ENCODE measurements around the gene ACAD10. TPM values are rescaled to one million over a fixed set of nuclear protein-coding genes. Genes with fewer than 3 reads are reported as not detected.

ACAD10 gene
- total and polyA plus RNA-seq, 8 donors: 8.6 to 32.4 (median 16.2) TPM

DNA sequence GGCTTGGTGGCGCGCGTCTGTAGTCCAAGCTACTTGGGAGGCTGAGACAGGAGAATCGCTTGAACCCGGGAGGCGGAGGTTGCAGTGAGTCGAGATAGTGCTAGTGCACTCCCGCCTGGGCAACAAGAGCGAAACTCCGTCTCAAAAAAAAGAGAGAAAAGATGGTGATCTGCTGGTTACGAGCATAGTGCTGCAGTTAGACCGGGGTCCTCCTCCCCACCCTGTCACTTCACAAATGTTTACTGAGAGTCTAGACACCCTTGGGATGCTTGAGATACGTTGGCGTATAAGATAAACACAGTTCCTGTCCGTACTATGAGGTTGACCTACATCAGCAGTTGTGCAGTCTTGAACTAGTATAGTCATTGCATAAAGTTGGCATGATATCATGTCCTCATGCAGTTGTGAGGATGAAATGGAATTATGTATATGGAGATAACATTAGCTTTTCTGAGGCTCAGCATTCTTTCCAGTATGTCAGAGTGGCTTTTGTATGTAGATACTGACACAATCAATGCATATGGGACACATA, 787 bp downstream of the ACAD10 start:
- DNase-seq (no peak), FAIRE-seq (no peak), ATAC-seq (no peak)
- WGBS, 2 donors: 4 to 6% methylated on average over 15 of the region's 15 CpGs
- intact Hi-C loops (cut with DNase I): no loop called here
- H3K4me3 ChIP-seq: peak overlapping the region; percentile 89 to 98 (median 90)
- H3K27ac ChIP-seq: peak overlapping the region in 3 of 4 donors; percentile 58 to 79 (median 68)
- TF ChIP-seq, protein P1, sequence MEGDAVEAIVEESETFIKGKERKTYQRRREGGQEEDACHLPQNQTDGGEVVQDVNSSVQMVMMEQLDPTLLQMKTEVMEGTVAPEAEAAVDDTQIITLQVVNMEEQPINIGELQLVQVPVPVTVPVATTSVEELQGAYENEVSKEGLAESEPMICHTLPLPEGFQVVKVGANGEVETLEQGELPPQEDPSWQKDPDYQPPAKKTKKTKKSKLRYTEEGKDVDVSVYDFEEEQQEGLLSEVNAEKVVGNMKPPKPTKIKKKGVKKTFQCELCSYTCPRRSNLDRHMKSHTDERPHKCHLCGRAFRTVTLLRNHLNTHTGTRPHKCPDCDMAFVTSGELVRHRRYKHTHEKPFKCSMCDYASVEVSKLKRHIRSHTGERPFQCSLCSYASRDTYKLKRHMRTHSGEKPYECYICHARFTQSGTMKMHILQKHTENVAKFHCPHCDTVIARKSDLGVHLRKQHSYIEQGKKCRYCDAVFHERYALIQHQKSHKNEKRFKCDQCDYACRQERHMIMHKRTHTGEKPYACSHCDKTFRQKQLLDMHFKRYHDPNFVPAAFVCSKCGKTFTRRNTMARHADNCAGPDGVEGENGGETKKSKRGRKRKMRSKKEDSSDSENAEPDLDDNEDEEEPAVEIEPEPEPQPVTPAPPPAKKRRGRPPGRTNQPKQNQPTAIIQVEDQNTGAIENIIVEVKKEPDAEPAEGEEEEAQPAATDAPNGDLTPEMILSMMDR (IDR thresholded peaks at IDR 0.05): no peak
- H3K9me3 ChIP-seq: no peaks in the 10 kb centered on the region
- H3K4me1 ChIP-seq: peaks cover 9 to 17% (median 11%) of the 10 kb centered on the region in 3 donors
- peaks cover 0 to 10% (median 0%) of the 10 kb centered on the region in 3 donors for H3K36me3 ChIP-seq
- no peaks in the 10 kb centered on the region for H3K27me3 ChIP-seq

DNA sequence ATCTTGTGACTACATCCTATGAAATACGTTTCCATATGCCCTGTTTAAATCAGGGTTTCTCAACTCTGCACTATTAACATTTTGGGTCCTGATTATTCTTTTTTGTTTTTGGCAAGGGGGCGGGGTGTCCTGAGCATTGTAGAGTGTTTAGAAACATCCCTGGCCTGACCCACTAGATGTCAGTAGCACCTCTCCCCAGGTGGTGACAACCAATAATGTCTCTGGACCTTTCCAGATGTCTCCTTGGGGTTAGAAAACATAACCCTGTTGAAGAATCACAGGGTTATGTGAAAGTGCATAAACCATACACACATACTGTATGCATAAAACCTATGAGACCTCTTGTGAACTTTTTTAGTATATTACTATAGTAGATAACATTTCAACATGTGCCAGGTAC, 1.4 kb downstream of the ACAD10 start:
- TF ChIP-seq, protein P1 (IDR thresholded peaks at IDR 0.05): no peak
- no peaks in the 10 kb centered on the region for H3K9me3 ChIP-seq
- 24 to 33% methylated on average over 2 of the region's 2 CpGs for WGBS, 2 donors
- H3K36me3 ChIP-seq: peaks cover 0 to 8% (median 0%) of the 10 kb centered on the region in 3 donors
- DNase-seq (no peak), ATAC-seq (no peak), FAIRE-seq (no peak)
- no peak overlapping the region for H3K27ac ChIP-seq
- H3K4me1 ChIP-seq: peaks cover 9 to 17% (median 11%) of the 10 kb centered on the region in 3 donors
- peak overlapping the region in 1 of 4 donors; percentile 91 for H3K4me3 ChIP-seq
- intact Hi-C loops (cut with DNase I): no loop called here
- H3K27me3 ChIP-seq: no peaks in the 10 kb centered on the region

DNA sequence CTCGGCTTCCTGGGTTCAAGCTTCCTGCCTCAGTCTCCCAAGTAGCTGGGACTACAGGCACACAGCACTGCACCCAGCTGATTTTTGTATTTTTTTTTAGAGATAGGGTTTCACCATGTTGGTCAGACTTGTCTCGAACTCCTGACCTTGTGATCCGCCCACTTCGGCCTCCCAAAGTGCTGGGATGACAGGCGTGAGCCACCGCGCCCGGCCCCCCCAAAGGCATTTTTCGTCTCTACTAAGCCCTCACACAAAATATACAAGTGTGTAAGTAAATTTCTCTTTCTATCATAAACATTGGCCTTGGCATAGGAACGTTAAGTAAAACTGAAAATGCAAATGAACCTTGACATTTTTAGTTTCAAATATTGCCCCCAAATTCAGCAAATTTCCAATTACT, 2.1 kb downstream of the ACAD10 start:
- DNase-seq (no peak), FAIRE-seq (no peak), ATAC-seq (no peak)
- Histone ChIP-seq H3K27me3 (no peaks in the 10 kb centered on the region), H3K4me1 (peaks cover 9 to 17% (median 11%) of the 10 kb centered on the region in 3 donors), H3K9me3 (no peaks in the 10 kb centered on the region), H3K4me3 (no peak overlapping the region), H3K36me3 (peaks cover 0 to under 1% (median 0%) of the 10 kb centered on the region in 3 donors), H3K27ac (no peak overlapping the region)
- WGBS, 2 donors: 86 to 88% methylated on average over 10 of the region's 10 CpGs
- intact Hi-C loops (cut with DNase I): no loop called here
- TF ChIP-seq, protein P1 (IDR thresholded peaks at IDR 0.05): no peak

DNA sequence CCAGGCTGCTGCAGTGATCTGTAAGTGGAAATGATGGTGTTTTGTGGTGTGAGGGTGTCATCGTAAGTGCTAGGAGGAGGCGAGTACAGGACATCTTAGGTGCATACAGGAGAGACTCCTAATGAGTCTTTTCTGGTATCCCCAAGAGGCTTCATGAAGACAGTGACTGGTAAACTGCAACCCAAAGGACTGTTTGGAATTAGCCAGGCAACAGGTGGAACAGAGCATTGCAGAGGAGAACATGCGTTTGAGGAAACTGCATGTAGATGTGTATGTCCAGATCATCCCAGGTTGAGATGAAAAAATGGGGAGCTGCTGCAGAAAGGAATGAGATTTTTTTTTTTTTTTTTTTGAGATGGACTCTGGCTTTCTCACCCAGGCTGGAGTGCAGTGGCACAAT, 5.4 kb downstream of the ACAD10 start:
- FAIRE-seq (no peak), ATAC-seq (no peak), DNase-seq (no peak)
- H3K4me3 ChIP-seq: no peak overlapping the region
- TF ChIP-seq, protein P1 (IDR thresholded peaks at IDR 0.05): no peak
- no peak overlapping the region for H3K27ac ChIP-seq
- intact Hi-C loops (cut with DNase I): no loop called here
- H3K4me1 ChIP-seq: peaks cover 0 to 4% (median 0%) of the 10 kb centered on the region in 3 donors
- H3K27me3 ChIP-seq: no peaks in the 10 kb centered on the region
- no peaks in the 10 kb centered on the region for H3K9me3 ChIP-seq
- 94 to 96% methylated on average over 3 of the region's 3 CpGs for WGBS, 2 donors
- H3K36me3 ChIP-seq: peaks cover 0 to 24% (median 0%) of the 10 kb centered on the region in 3 donors

DNA sequence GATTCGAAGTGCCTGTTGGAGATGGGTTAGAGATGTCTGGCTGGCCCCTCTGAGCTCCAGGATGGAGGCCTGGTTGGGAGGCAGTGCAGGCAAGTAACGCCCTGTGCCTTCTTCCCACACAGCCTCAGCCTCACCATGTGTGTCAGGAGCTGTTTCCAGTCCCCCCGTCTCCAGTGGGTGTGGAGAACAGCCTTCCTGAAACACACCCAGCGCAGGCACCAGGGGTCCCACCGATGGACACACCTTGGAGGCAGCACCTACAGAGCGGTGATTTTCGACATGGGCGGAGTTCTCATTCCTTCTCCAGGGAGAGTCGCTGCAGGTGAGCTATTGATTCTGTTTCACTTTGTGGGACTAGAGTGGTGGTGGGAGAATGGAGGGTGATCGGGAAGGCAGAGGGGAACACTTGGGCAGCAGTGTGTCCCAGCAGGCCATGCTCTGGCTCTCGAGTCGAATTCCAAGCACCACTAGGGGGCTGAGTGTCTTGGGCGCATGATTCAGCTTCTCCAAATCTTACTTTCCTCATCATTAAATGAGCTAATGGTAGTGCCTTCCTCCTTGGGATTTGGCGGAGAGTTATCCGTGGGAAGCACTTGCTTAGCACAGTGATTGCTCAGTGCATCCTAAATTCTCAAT, 6.8 kb downstream of the ACAD10 start:
- FAIRE-seq: no peak
- Histone ChIP-seq H3K4me1 (no peaks in the 10 kb centered on the region), H3K36me3 (peaks cover 0 to 24% (median 0%) of the 10 kb centered on the region in 3 donors), H3K27me3 (no peaks in the 10 kb centered on the region), H3K9me3 (no peaks in the 10 kb centered on the region), H3K4me3 (no peak overlapping the region), H3K27ac (no peak overlapping the region)
- DNase-seq: peak in 1 of 6 donors; percentile 59
- ATAC-seq: no peak
- intact Hi-C loops (cut with DNase I): no loop called here
- 89 to 93% methylated on average over 15 of the region's 15 CpGs for WGBS, 2 donors
- TF ChIP-seq, protein P1 (IDR thresholded peaks at IDR 0.05): no peak
